Urothelium cell line (cell line): ENCODE measurements around the gene MAPK9.
A peak's percentile ranks its signal among the peaks of the same experiment; 100 is the strongest.
"Not testable (repeated sequence)": the region's sequence is repeated elsewhere in the genome, so short reads cannot be mapped to it uniquely, and the experiment has no call there.

Experiments used
- DNase-seq: peaks from one replicate; pipeline ENCODE4 v3.0.0; 2011; ENCODE audit warnings: low spot score, mixed read lengths
- FAIRE-seq: peaks from 2 replicates; lab custom pipeline; 2011; peaks lifted over from hg19 to GRCh38; lab: Jason Lieb, UNC

Gene MAPK9

DNA sequence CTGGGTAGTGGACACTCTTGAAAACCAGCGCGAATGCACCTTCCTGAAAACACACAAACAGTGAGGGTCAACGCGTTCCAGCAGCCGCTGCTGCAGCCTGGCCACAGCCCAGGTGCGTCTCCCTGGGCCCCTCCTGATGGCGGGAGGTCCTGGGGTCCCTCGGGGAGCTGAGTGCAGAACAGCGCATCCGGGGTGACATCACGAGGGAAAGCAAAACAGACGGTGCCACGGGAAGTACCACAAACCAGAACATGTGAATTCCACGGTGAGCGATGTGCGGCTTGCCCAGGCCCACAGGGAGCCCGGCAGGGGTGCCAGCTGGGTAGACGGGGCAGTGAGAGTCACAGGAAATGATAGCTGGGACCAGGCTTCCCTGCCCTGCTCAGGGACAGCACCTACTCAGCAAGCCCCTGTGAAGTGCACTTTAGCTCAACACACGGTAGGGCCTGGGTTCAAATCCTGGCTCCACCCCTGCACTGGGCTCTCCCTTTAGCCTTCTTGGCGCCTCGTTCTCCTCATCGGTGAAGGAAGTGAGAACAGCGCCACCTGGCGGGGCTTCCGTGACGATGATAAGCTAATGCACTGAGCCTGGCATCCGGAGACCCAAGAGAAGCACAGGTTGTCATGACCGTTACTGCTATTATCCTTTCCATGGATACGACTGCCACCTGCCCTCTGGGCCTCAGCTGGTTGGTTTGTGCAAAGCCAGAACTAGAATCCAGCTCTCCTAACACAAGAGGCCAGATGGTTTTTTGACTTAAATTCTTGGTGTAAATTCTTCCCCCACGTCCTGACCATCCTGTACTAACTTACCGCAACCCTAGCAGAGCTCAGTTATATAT lies 36.6 kb upstream of the MAPK9 start:
- peak; percentile 86 for DNase-seq
- no peak for FAIRE-seq

DNA sequence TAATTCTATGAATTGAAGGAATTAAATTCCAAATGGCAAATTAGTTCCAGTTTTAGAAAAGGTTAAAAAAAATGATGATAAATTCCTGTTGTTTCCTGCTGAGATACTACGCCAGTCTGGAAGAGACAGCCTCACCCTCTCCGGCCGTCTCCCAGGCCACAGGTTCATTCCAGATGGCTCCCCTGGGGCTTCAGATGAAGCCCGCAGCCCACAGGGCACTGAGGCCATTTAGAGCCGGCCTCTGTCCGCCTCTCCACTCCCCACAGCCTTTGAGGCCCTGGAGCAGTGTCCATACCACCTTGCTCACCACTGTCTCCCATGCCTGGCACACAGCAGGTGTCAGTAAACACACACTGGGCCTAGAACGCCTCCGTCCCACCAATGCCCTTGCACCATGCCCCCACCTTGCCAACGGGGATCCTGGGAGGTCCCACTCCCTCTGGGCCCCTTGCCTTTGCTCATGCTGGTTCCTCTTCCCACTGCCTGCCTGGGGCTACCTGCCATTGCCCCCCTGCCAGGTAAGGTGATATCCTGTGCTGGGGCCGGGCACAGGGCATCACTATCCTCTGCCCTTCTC lies 35.2 kb upstream of the MAPK9 start:
- DNase-seq (no peak), FAIRE-seq (no peak)

DNA sequence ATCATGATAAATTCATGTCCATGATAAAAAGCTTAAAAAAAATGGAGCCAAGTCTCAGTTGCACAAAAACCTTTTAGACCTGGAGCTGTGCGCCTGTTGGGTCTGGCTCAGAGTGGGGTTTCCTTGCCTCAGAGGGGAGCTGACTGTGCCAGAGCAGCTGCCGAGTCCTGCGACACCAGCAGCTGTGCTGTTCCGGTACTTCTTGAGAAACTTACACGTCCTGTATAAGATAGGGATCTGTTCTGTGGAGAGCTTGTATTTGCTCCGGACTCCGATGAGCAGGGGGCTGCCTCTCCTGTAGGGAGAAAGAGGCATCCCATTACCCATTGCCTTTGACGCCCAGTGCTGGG lies 32.7 kb upstream of the MAPK9 start:
- no peak for DNase-seq
- no peak for FAIRE-seq

DNA sequence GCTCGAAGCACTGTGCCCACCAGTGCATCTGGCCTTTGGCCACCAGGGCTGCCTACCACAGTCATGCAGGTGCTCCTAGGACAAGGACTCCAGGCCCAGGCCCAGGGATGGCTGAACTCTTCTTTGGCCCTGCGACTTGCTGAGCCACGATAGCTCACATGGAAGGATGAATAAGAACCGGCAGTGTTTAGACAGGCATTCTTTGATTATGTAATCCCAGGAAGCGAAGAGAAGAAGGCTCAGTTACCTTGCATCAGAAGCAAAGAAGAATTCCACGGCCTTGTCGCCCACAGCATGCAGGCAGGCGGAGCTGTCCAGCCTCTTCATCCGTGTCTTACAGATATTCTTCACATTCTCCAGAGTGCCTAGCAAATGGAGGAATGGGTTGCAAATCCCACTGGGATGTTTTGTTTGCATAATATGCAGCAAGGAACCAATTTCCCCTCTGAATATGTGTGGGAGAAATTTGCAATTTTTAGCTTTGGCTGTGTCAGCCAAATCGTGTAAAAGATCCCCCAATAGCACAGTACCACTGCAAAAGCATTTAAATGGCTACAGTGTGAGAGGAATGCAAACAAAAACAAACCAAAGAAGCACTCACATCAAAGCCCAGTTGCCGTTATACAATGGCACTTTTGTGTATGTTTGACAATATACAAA lies 32.2 kb upstream of the MAPK9 start:
- FAIRE-seq (no peak), DNase-seq (no peak)

DNA sequence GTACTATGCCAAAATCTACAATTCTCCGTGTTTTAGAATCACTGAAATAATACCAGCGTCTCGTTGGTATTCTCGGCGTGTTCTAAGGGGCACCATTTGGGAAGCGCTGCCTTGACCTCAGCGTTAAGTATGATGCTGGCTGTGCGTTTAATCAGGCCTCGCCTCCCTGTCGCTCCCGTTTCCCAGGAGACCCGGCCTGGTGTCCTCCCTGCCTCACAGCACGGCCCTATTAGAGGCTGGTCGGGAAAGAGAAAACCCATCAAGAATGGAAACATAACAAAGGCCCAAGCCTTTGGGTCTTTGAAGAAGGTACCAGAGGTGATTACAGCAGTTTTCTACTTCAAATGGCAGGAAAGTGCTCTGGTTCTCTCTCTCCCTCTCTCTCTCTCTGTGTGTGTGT lies 31.3 kb upstream of the MAPK9 start:
- DNase-seq (no peak), FAIRE-seq (no peak)

DNA sequence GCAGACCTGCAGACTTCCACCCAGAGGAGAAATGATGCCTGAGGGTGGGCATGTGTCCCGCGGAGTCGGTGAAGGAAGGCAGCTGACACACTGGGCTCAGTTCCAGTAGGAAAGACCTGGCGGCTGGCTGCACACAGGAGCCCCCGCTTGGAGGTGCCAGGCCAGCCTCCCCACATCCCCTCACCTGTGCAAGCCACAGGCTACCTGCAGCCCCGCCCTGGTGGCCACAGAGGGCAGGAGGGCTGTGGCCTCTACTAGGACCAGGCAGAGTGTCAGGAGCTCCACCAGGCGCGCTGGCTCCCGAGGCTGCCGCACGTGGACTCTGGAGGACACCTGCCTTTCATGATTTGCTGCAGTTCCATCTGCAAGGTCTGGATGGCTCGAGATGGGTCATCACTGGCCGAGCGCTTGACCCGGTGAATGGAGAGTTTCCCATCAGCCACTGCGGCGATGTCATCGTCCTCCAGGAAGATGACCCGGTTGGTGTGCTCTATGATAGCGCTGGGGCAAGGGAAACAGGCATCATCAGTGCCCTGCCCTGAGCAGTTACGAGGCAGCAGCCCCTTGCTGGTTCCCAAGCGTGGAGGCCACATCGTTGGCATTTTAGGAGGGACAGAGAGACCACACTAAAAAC lies 26.7 kb upstream of the MAPK9 start:
- no peak for DNase-seq

DNA sequence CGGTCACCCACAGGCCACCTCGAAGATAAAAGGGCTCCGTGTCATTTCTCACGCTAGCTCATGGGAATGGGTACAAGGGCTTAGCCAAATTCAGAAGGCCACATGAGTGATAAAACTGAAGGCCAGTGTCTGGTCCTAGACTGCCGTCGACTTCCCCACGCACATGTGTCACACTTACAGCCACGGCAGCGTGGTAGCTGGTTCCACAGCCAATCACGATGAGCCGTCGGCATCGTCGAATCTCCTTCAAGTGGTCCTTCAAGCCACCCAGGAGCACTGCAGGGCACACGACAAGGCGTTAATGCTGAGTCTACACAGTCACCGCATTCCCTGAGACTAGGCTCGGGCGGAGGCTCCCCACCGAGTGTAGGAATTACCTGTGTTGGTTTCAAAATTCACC lies 24.7 kb upstream of the MAPK9 start:
- FAIRE-seq = no peak
- DNase-seq = no peak

More for the DNA sequence above, 26.7 kb upstream of the MAPK9 start:
- FAIRE-seq = no peak

DNA sequence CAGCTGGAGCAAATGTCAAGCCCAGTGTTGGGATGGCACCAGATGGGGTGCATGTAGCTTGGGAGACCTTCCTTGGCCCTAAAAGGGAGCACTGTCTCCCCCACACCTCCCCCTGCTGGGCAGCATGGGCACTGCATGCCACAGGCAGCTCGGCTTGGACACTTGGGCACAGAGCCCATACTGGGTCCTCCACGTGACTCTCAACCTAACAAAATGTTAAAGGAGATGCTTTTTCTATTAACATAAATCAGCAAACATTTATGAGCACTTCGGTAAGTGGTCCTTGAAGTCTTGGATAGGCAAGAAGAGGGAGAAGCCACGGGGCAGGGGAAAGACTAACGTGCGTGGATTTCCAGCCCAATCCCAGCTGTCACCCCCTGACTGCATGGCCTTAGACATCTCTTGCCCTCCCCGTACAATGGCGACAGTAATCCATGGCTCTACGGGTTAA lies 23.9 kb upstream of the MAPK9 start:
- peak; percentile 64 for DNase-seq
- no peak for FAIRE-seq

DNA sequence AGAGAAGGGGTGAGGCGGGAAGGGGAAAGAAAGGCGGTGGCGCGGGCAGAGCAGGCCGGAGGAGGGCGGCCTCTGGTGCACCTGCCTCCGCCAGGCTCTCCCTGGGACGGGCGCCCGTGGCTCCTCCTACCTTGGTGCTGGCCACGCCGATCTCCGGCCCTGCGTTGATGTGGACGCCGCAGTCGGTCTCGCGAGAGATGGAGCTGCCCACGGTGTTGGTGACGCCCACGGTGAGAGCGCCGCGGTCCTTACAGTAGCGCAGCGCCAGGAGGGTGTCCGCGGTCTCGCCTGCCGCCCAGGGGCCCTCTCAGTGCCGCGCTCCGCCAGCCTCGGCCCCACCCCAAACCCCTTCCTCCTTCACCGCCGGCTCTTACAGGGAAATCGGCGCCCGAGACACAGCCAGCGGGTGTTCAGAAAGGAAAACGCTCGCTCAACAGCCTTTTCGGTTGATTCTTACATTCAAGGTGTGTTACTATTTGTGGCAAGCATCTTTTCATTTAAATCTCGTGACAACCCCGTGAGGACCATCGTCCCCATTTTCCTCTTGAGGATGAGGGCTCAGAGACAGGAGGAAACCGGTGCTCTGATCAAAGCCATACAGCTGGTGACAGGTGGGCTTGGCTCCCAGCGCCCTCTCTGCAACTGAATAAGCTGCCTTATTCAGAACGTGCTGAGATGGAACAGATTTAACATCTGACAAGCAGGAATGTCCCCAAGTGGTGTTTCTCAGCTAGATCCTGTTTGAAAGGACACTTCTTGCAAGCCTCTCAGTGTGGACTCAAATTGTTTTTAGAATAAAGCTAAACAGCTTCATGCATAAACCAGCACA lies 22.0 kb upstream of the MAPK9 start:
- FAIRE-seq = no peak
- DNase-seq = no peak

DNA sequence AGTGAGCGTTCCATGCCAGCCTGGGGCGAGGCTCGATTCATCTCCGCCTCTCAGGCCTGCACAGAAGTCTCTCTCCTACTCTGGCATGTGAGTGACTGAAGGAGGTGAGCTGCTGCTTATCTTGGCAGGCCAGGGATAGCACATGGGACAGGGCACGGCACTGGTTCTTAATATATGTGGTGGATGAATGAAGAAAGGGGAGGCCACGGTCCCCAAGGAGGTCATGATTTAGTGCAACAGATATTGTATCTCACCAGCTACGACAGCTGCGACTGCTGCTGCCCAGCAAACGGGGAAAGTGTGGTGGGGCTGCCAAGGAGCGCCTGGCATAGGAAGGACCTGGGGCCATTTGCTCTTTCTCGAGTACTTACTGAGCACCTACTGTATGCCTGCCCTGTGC lies 19.3 kb upstream of the MAPK9 start:
- DNase-seq (no peak), FAIRE-seq (no peak)

DNA sequence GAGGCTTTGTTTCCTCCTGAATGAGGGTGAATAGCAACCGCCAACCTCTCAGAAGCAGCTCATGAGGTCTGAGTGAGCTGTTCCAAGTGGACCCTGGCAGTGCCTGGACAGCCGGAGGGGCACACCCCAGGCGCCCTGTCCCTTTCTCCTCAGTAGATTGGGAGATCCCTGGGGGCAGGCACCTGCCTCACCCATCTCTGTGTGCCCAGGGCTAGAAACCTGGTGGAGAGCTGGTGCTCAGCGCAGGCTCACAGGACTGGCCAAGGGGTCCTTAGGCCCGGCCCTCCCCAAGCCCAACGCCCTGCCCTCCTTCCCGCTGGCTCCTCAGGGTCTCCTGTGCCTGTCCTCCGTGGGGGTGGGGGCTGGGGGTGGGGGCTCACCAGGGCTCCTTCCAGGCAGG lies 14.9 kb upstream of the MAPK9 start:
- FAIRE-seq = no peak
- DNase-seq = no peak

DNA sequence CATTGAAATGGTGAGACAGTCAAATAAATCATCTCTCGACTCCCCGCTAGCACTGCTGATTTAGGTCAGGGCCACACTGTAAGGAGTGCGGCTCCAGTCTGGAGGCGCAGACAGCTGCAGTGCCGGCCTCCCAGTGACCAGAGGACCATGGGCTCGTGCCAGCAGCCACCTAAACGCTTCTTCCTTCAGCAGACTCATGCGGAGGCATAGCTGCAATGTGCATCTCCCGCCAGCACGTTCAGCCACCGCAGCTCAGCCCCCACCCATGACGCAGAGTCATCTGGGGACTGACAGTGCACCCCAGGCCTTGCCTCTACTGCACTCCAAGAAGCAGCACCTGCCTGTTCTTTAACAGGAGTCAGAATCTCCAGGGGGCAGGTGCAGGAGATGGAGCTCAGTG lies 13.6 kb upstream of the MAPK9 start:
- DNase-seq = no peak
- no peak for FAIRE-seq

DNA sequence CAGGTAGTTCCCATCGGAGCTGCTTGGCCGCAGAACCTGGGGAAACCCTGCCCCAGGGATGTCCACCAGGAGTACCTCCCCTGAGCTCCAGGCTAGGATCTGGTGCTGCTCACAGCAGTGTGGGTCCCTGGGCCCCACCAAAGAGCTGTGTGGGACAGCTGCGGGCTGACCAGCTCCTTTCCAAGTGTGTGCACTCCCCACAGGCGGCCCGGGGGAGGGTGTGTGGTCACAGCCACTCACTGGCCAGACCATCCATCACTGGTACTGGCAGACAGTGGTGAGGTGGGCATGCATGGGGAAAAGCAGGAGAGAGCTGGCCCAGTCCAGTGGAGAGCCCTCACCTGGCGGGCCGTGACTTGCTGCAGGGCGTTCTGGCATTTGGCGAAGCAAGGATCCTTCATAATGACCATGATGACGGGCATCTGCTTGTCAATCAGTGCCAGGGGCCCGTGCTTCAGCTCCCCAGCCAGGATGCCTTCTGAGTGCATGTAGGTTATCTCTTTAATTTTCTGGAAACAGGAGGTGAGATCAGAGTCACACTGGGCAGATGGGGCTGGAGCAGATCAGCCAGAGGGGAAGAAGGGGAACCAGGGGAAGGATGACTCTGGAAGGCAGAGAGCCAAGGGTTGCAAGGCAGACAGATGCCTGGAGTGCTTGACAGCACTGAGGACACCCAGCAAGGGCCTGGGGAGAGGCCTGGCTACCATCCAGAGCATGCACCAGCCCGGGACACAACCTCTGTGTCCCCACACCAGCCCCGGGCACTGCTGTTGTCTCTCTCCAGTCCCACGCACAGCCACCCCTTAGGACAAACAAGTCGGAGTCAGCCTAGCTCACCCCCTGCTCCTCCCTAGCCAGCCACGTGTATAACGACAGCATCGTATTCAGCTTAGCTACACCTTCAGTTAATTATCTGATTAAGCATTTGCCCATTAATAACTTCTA lies 12.8 kb upstream of the MAPK9 start:
- DNase-seq (no peak), FAIRE-seq (no peak)

DNA sequence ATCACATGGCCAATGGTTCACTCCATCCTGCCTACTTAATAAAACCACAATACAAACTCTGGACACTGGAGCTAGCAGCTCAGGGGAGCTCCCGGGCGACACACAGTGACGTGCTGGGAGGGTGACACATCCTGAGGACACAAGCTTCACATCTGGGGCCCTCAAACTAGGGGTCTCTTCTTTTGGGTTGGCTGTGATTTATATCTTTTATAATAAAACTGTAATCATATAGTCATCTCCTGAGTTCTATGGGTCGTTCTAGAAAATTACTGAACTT lies 12.1 kb upstream of the MAPK9 start:
- FAIRE-seq = no peak

DNA sequence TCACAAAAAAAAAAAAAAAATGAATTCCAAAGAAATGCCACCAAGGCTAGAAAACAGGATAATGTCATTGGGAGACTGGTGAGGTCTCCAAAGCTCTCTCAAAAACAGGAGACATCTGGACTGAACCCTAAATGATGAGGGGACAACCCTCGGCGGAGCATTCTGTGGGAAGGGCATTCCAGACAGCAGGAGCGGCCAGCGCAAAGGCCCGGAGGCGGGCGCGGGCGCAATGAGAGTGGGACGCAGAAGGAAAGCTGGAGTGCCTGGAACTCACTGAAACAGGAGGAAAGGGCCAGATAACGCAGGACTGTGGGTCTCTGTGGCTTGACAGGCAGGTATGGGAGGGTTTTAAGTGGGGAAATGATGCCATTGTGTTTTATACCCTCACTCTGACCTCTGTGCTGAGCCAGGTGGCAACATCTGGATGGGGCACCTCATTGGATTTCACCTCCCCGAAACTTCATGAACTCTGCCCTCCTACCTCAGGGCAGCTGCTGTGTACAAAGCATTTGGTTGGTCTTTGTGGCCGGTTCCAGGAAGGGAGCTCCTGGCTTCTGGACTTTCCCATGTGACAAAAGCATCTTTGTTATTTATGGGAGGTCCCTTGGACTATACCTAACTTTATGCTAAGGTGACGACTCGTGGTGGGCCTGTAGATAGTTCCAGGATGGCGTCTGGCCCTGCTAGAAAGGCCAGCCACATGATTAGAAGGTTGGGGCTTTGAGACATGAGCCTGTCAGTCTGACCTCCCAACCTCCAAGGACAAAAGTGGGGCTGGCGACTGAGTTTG lies 11.5 kb upstream of the MAPK9 start:
- DNase-seq (no peak), FAIRE-seq (no peak)

More for the DNA sequence above, 12.1 kb upstream of the MAPK9 start:
- DNase-seq = no peak

DNA sequence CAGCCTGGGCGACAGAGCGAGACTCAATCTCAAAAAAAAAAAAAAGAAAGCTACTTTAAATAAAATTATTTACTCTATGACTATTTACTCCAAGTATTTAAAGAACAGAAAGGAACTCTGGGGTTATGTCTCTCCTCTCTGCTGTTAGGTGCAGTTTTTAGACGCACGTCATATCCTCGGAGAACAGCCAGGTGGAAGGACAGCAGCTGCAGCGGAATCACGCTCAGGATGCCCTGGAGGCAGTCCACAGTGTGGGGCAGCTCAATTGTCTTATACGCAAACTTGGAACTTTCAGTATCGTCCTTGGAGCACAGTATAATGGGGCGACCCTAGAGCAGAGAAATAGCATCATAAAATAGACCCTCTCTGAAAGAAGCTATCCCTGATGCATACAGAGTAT lies 10.4 kb upstream of the MAPK9 start:
- DNase-seq = no peak
- FAIRE-seq = no peak

DNA sequence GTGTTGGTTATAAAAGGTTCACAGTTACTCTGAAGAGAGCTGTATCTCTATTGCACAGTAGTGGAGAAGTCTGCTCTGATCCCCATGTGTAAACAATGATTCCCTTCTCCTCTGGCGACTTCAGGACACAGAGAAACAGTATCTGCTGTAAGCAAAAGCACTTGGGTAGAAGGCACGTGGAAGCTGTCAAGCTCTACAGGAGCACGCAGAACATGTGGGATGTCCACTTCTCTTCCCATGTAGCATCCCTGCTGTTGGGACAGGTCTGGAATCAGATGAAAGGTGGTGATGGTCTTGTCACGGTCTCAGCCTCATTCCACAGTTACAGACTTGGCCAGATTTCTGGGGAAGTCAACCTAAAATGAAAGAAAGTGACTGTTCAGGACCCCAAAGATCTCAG lies 9.4 kb upstream of the MAPK9 start:
- no peak for DNase-seq
- FAIRE-seq = peak; percentile 27

DNA sequence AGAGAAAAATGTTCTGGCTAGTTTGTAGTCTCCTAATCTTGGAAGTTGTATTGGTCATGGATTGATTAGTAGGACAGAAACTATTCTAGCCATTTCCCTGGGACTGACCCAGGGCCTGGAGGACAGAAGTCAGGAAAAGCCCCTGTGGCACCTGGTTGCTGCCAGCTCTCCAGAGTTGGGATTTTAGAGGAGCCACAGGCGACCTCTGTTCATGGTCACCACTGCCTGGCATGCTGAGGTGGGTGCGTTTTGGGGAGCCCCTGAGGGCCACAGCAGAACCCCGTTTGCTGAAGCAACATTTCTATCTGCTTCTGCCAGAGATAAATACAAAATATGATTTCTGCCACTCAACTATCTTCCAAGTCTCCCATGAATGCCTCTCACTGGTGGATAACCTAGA lies 7.6 kb upstream of the MAPK9 start:
- DNase-seq = no peak

DNA sequence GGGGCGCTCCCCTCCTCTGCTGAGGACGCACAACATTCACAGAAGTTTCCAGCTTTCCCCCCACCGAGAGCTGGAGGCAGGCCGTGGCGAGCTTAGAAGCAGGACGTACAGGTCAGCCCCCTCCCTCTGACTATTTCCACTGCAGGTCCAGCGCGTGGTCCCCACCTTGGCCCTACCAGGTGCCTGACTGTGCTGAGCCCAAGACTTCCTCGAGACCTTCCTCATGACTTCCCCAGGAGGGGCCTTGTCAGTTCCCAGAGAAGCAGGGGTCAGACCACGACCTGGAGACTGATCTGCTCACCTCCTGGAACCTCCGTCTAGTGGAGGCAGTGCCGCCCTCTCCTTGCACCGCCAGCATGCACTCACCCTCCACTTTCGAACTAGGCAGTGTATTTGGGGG lies 7.1 kb upstream of the MAPK9 start:
- FAIRE-seq, DNase-seq: not testable (repeated sequence)

More for the DNA sequence above, 7.6 kb upstream of the MAPK9 start:
- no peak for FAIRE-seq
